ENCODE data around the gene DBNL.
A peak's percentile ranks its signal among the peaks of the same experiment; 100 is the strongest.
"Not testable (repeated sequence)": the region's sequence is repeated elsewhere in the genome, so short reads cannot be mapped to it uniquely, and the experiment has no call there.

DBNL gene

DNA sequence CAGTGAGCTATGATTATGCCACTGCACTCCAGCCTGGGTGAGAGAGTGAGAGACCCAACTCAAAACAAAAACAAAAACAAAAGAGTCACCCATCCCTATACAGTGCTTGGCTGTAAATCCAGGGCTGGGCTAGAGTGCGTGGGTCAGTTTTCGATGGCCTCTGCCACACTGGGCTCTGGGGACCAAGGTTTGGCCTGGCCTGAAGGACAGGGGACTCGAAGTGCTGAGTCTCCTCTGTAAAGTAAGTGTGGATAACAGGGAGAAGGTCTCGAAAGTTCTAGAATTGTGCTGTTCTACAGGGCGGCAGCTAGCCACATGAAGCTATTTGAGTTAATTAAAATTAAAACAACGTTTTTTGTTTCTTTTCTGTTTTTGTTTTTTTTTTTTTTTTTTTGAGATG is 12.5 kb upstream of the DBNL start:
- H3K4ac ChIP-seq (ENCODE audit: low read depth, low read length); H3K4me1 ChIP-seq (ENCODE audit: control insufficient read depth, low read depth, low read length); H2BK15ac ChIP-seq (replicated peaks; ENCODE audit: low read depth); H3K56ac ChIP-seq (ENCODE audit: low read length); H3K9ac ChIP-seq (ENCODE audit: low read length); DNase-seq; H2BK120ac ChIP-seq (ENCODE audit: low read depth, low read length); H3K79me2 ChIP-seq (ENCODE audit: control insufficient read depth, insufficient read depth, low read length); H3K36me3 ChIP-seq (ENCODE audit: control insufficient read depth, insufficient read depth, low read length); H2AK5ac ChIP-seq (ENCODE audit: low read length); H3K27me3 ChIP-seq (ENCODE audit: insufficient read depth, low read length, poor library complexity); H3K27ac ChIP-seq (ENCODE audit: low read depth, low read length); H3K23ac ChIP-seq (ENCODE audit: low read length); H4K5ac ChIP-seq (ENCODE audit: low read length); H2BK5ac ChIP-seq (ENCODE audit: low read length); H3K4me3 ChIP-seq (ENCODE audit: low read length); H4K8ac ChIP-seq (ENCODE audit: low read depth, low read length); H3K79me1 ChIP-seq (ENCODE audit: low read length); H3K18ac ChIP-seq (ENCODE audit: low read length); H3K4me2 ChIP-seq (ENCODE audit: low read length): not testable (repeated sequence)
- no CpG with 5 or more reads among the region's 6 CpGs for WGBS (ENCODE audit: extremely low coverage, insufficient coverage, low lambda C conversion rate)

GRCh38 chr7:44033971-44034844 is 10.3 kb upstream of the DBNL start:
- not testable (repeated sequence) for H3K27ac ChIP-seq (ENCODE audit: low read depth, low read length); H3K79me1 ChIP-seq (ENCODE audit: low read length); H3K4me1 ChIP-seq (ENCODE audit: control insufficient read depth, low read depth, low read length); H3K4me3 ChIP-seq (ENCODE audit: low read length); H3K27me3 ChIP-seq (ENCODE audit: insufficient read depth, low read length, poor library complexity); H3K56ac ChIP-seq (ENCODE audit: low read length); H3K36me3 ChIP-seq (ENCODE audit: control insufficient read depth, insufficient read depth, low read length); H3K23ac ChIP-seq (ENCODE audit: low read length); H2BK5ac ChIP-seq (ENCODE audit: low read length); H2AK5ac ChIP-seq (ENCODE audit: low read length); H3K9ac ChIP-seq (ENCODE audit: low read length); H3K4ac ChIP-seq (ENCODE audit: low read depth, low read length); DNase-seq; H3K18ac ChIP-seq (ENCODE audit: low read length); H3K4me2 ChIP-seq (ENCODE audit: low read length); H4K5ac ChIP-seq (ENCODE audit: low read length); H2BK120ac ChIP-seq (ENCODE audit: low read depth, low read length); H2BK15ac ChIP-seq (replicated peaks; ENCODE audit: low read depth); H3K79me2 ChIP-seq (ENCODE audit: control insufficient read depth, insufficient read depth, low read length); H4K8ac ChIP-seq (ENCODE audit: low read depth, low read length)
- WGBS (ENCODE audit: extremely low coverage, insufficient coverage, low lambda C conversion rate), result no CpG with 5 or more reads among the region's 18 CpGs

- H3K36me3 ChIP-seq (ENCODE audit: control insufficient read depth, insufficient read depth, low read length); H2BK120ac ChIP-seq (ENCODE audit: low read depth, low read length); H3K4me2 ChIP-seq (ENCODE audit: low read length); H3K4me3 ChIP-seq (ENCODE audit: low read length); H4K5ac ChIP-seq (ENCODE audit: low read length); H3K23ac ChIP-seq (ENCODE audit: low read length); H2BK15ac ChIP-seq (replicated peaks; ENCODE audit: low read depth); H4K8ac ChIP-seq (ENCODE audit: low read depth, low read length); H3K18ac ChIP-seq (ENCODE audit: low read length); H3K27me3 ChIP-seq (ENCODE audit: insufficient read depth, low read length, poor library complexity); H3K56ac ChIP-seq (ENCODE audit: low read length); H2AK5ac ChIP-seq (ENCODE audit: low read length); H3K4ac ChIP-seq (ENCODE audit: low read depth, low read length); H3K9ac ChIP-seq (ENCODE audit: low read length); H2BK5ac ChIP-seq (ENCODE audit: low read length); H3K27ac ChIP-seq (ENCODE audit: low read depth, low read length); H3K79me1 ChIP-seq (ENCODE audit: low read length); H3K79me2 ChIP-seq (ENCODE audit: control insufficient read depth, insufficient read depth, low read length); H3K4me1 ChIP-seq (ENCODE audit: control insufficient read depth, low read depth, low read length): not testable (repeated sequence)
- DNase-seq, result peak; percentile 63
- WGBS (ENCODE audit: extremely low coverage, insufficient coverage, low lambda C conversion rate), result no CpG with 5 or more reads among the region's 10 CpGs
Measured at GRCh38 chr7:44036364-44036763, 8.1 kb upstream of the DBNL start.

DNA sequence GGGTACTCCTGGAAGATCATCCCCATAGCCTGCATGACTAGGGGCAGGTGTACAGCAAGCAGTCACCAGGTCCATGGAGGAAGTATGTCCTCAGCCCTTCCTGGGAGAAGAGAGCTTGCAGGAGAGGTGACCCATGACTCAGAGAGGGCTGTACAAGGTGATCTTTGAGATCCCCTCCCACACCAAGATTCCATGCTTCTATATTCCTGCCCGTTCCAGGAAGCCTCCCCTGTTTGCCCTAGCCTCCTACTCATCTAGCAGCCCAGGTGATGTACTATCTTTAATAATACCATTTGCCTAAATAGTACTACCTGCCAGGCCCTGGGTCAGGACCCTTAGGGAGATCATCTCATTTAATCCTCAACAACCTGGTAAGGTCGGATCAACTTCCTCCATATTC is 6.6 kb upstream of the DBNL start:
- H3K79me1 ChIP-seq (ENCODE audit: low read length); H4K8ac ChIP-seq (ENCODE audit: low read depth, low read length); H2BK120ac ChIP-seq (ENCODE audit: low read depth, low read length); H3K9ac ChIP-seq (ENCODE audit: low read length); H3K4me1 ChIP-seq (ENCODE audit: control insufficient read depth, low read depth, low read length); H3K79me2 ChIP-seq (ENCODE audit: control insufficient read depth, insufficient read depth, low read length); H3K4me3 ChIP-seq (ENCODE audit: low read length); H3K27ac ChIP-seq (ENCODE audit: low read depth, low read length); H3K27me3 ChIP-seq (ENCODE audit: insufficient read depth, low read length, poor library complexity); H3K23ac ChIP-seq (ENCODE audit: low read length); H2BK15ac ChIP-seq (replicated peaks; ENCODE audit: low read depth); H2AK5ac ChIP-seq (ENCODE audit: low read length); DNase-seq; H3K4me2 ChIP-seq (ENCODE audit: low read length); H3K56ac ChIP-seq (ENCODE audit: low read length); H3K36me3 ChIP-seq (ENCODE audit: control insufficient read depth, insufficient read depth, low read length); H3K4ac ChIP-seq (ENCODE audit: low read depth, low read length); H3K18ac ChIP-seq (ENCODE audit: low read length); H2BK5ac ChIP-seq (ENCODE audit: low read length); H4K5ac ChIP-seq (ENCODE audit: low read length): not testable (repeated sequence)
- no CpG with 5 or more reads among the region's 2 CpGs for WGBS (ENCODE audit: extremely low coverage, insufficient coverage, low lambda C conversion rate)

- not testable (repeated sequence) for H2AK5ac ChIP-seq (ENCODE audit: low read length); H3K27me3 ChIP-seq (ENCODE audit: insufficient read depth, low read length, poor library complexity); H2BK120ac ChIP-seq (ENCODE audit: low read depth, low read length); H3K18ac ChIP-seq (ENCODE audit: low read length); H3K4me1 ChIP-seq (ENCODE audit: control insufficient read depth, low read depth, low read length); H3K4ac ChIP-seq (ENCODE audit: low read depth, low read length); H2BK5ac ChIP-seq (ENCODE audit: low read length); H3K9ac ChIP-seq (ENCODE audit: low read length); DNase-seq; H2BK15ac ChIP-seq (replicated peaks; ENCODE audit: low read depth); H3K79me1 ChIP-seq (ENCODE audit: low read length); H3K79me2 ChIP-seq (ENCODE audit: control insufficient read depth, insufficient read depth, low read length); H4K8ac ChIP-seq (ENCODE audit: low read depth, low read length); H3K4me2 ChIP-seq (ENCODE audit: low read length); H3K23ac ChIP-seq (ENCODE audit: low read length); H3K4me3 ChIP-seq (ENCODE audit: low read length); H3K56ac ChIP-seq (ENCODE audit: low read length); H4K5ac ChIP-seq (ENCODE audit: low read length); H3K27ac ChIP-seq (ENCODE audit: low read depth, low read length); H3K36me3 ChIP-seq (ENCODE audit: control insufficient read depth, insufficient read depth, low read length)
- no CpG with 5 or more reads among the region's 12 CpGs for WGBS (ENCODE audit: extremely low coverage, insufficient coverage, low lambda C conversion rate)
Measured at GRCh38 chr7:44038553-44038952, 5.9 kb upstream of the DBNL start.
